ENCODE results near the gene ZNF165. TPM values are rescaled to one million over a fixed set of nuclear protein-coding genes. Genes with fewer than 3 reads are reported as not detected.

The ZNF165 gene
- total and polyA plus RNA-seq, 2 experiments from 2014 or later: 5.9 to 9.4 TPM

- TF ChIP-seq EZH2 (IDR thresholded peaks at IDR 0.05; ENCODE audit: borderline replicate concordance) (no peak), CTCF (IDR thresholded peaks at IDR 0.05; ENCODE audit: poor library complexity) (peak; percentile 43)
- H4K20me1 ChIP-seq (ENCODE audit: insufficient read depth, poor library complexity, severe bottlenecking): no peaks in the 10 kb centered on the region
- 48% methylated on average over 3 of the region's 3 CpGs for WGBS (ENCODE audit: low lambda C conversion rate, missing lambda C conversion rate)
- H3K4me3 ChIP-seq: no peak overlapping the region
- peak; percentile 34 for DNase-seq (ENCODE audit: low spot score)
- H2AFZ ChIP-seq: no peak overlapping the region
- no peaks in the 10 kb centered on the region for H3K9me3 ChIP-seq (ENCODE audit: low read depth)
- H3K9me2 ChIP-seq (replicated peaks; ENCODE audit: insufficient read depth): no peaks in the 10 kb centered on the region
- H3K27me3 ChIP-seq: no peaks in the 10 kb centered on the region
- H3K36me3 ChIP-seq (replicated peaks; ENCODE audit: insufficient read depth, low read depth): no peaks in the 10 kb centered on the region
- H3K4me2 ChIP-seq: no peak overlapping the region
- H3K79me2 ChIP-seq: peaks cover 67% of the 10 kb centered on the region
- peaks cover 8% of the 10 kb centered on the region for H3K4me1 ChIP-seq (ENCODE audit: insufficient read depth)
- H3K27ac ChIP-seq: no peak overlapping the region
Observed at GRCh38 chr6:28134015-28134414, 53.6 kb downstream of the ZNF165 start.

DNA sequence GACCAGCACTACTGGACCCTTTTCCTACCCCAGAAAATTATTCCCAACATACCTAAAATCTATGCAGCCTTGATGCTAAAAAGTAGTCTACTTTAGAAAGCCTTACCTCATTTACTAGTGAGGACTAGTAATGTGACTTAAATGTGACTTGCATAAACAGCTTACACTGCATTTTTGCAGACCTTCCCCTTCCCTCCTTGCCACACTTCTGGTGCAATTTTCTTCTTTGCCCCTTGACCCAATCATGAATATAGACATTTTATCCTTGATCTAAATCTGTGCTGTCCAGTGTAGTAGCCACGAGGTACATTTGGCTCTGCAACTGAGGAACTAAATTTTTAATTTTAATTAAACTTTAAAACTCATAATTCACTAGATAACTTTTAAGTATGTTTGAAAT is 54.3 kb downstream of the ZNF165 start:
- no peaks in the 10 kb centered on the region for H3K9me2 ChIP-seq (replicated peaks; ENCODE audit: insufficient read depth)
- DNase-seq (ENCODE audit: low spot score): no peak
- WGBS (ENCODE audit: low lambda C conversion rate, missing lambda C conversion rate): 90% methylated on average over 1 of the region's 1 CpG
- no peaks in the 10 kb centered on the region for H3K9me3 ChIP-seq (ENCODE audit: low read depth)
- TF ChIP-seq EZH2phosphoT487 (IDR thresholded peaks at IDR 0.05; ENCODE audit: low read depth, severe bottlenecking, unreplicated experiment) (no peak), EZH2 (IDR thresholded peaks at IDR 0.05; ENCODE audit: borderline replicate concordance) (no peak), CTCF (IDR thresholded peaks at IDR 0.05; ENCODE audit: poor library complexity) (no peak)
- no peaks in the 10 kb centered on the region for H3K27me3 ChIP-seq
- no peak overlapping the region for H2AFZ ChIP-seq
- H3K27ac ChIP-seq: no peak overlapping the region
- no peak overlapping the region for H3K4me2 ChIP-seq
- H4K20me1 ChIP-seq (ENCODE audit: insufficient read depth, poor library complexity, severe bottlenecking): no peaks in the 10 kb centered on the region
- H3K79me2 ChIP-seq: peaks cover 64% of the 10 kb centered on the region
- no peaks in the 10 kb centered on the region for H3K36me3 ChIP-seq (replicated peaks; ENCODE audit: insufficient read depth, low read depth)
- peaks cover 8% of the 10 kb centered on the region for H3K4me1 ChIP-seq (ENCODE audit: insufficient read depth)
- H3K4me3 ChIP-seq: no peak overlapping the region

DNA sequence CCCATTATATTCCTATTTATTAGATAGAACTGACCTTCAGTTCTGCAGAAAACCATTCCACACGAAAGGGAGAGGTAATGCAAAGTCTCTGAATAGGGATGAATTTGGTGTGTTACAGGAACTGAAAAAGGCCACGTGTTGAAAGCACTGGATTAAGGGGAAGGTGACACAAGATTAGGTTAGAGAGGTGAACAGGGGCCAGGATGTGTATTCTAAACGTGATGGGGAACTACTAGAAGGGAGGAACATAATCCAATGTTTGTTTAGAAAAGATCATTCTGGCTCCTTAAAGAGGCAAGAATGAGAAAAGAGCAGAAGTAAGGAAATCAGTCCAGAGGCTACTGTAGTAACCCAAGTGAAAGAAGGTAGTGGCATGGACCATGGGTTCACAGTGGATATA is 55.0 kb downstream of the ZNF165 start:
- no peaks in the 10 kb centered on the region for H3K9me2 ChIP-seq (replicated peaks; ENCODE audit: insufficient read depth)
- TF ChIP-seq EZH2 (IDR thresholded peaks at IDR 0.05; ENCODE audit: borderline replicate concordance) (no peak), CTCF (IDR thresholded peaks at IDR 0.05; ENCODE audit: poor library complexity) (no peak), EZH2phosphoT487 (IDR thresholded peaks at IDR 0.05; ENCODE audit: low read depth, severe bottlenecking, unreplicated experiment) (no peak)
- no peak overlapping the region for H3K27ac ChIP-seq
- H4K20me1 ChIP-seq (ENCODE audit: insufficient read depth, poor library complexity, severe bottlenecking): no peaks in the 10 kb centered on the region
- 30% methylated on average over 3 of the region's 3 CpGs for WGBS (ENCODE audit: low lambda C conversion rate, missing lambda C conversion rate)
- H3K36me3 ChIP-seq (replicated peaks; ENCODE audit: insufficient read depth, low read depth): no peaks in the 10 kb centered on the region
- peak overlapping the region; percentile 86 for H3K4me2 ChIP-seq
- H3K4me1 ChIP-seq (ENCODE audit: insufficient read depth): peaks cover 8% of the 10 kb centered on the region
- no peaks in the 10 kb centered on the region for H3K9me3 ChIP-seq (ENCODE audit: low read depth)
- no peak overlapping the region for H2AFZ ChIP-seq
- no peaks in the 10 kb centered on the region for H3K27me3 ChIP-seq
- peaks cover 59% of the 10 kb centered on the region for H3K79me2 ChIP-seq
- DNase-seq (ENCODE audit: low spot score): no peak
- no peak overlapping the region for H3K4me3 ChIP-seq
